GM21390 (cell line): ENCODE results near the gene MSH6.

Experiments used
- ATAC-seq: cut with Tn5 transposase; IDR thresholded peaks from one replicate; pipeline ENCODE4 v1.9.1; 2021; ENCODE audit not compliant: unreplicated experiment

The MSH6 gene, protein sequence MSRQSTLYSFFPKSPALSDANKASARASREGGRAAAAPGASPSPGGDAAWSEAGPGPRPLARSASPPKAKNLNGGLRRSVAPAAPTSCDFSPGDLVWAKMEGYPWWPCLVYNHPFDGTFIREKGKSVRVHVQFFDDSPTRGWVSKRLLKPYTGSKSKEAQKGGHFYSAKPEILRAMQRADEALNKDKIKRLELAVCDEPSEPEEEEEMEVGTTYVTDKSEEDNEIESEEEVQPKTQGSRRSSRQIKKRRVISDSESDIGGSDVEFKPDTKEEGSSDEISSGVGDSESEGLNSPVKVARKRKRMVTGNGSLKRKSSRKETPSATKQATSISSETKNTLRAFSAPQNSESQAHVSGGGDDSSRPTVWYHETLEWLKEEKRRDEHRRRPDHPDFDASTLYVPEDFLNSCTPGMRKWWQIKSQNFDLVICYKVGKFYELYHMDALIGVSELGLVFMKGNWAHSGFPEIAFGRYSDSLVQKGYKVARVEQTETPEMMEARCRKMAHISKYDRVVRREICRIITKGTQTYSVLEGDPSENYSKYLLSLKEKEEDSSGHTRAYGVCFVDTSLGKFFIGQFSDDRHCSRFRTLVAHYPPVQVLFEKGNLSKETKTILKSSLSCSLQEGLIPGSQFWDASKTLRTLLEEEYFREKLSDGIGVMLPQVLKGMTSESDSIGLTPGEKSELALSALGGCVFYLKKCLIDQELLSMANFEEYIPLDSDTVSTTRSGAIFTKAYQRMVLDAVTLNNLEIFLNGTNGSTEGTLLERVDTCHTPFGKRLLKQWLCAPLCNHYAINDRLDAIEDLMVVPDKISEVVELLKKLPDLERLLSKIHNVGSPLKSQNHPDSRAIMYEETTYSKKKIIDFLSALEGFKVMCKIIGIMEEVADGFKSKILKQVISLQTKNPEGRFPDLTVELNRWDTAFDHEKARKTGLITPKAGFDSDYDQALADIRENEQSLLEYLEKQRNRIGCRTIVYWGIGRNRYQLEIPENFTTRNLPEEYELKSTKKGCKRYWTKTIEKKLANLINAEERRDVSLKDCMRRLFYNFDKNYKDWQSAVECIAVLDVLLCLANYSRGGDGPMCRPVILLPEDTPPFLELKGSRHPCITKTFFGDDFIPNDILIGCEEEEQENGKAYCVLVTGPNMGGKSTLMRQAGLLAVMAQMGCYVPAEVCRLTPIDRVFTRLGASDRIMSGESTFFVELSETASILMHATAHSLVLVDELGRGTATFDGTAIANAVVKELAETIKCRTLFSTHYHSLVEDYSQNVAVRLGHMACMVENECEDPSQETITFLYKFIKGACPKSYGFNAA (N-terminal part only)

DNA sequence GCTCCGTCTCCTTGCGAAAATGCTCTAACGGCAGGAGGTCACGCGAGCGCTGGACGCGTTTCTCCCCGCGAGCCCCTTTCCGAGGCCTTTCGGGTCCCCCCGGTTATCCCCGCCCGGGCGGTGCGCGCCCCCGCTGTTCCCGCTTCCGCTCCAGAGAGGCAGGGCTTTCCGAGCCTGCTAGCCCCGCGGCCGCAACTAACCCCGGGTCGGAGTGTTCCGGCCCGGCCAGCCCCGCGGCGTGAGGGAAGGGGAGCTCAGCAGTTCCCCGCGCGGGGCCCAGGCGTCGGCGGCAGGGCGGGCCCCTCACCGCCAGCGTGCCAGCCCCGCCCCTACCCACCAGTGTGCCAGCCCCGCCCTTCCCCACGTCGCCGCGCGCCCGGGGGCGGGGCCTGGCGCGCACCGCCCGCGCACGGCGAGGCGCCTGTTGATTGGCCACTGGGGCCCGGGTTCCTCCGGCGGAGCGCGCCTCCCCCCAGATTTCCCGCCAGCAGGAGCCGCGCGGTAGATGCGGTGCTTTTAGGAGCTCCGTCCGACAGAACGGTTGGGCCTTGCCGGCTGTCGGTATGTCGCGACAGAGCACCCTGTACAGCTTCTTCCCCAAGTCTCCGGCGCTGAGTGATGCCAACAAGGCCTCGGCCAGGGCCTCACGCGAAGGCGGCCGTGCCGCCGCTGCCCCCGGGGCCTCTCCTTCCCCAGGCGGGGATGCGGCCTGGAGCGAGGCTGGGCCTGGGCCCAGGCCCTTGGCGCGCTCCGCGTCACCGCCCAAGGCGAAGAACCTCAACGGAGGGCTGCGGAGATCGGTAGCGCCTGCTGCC lies at the start of gene MSH6:
Gene MSH6, plus strand, starts transcription at position 475 of the 815 bp plus-strand sequence. Its CDS starts 89 bp downstream, at position 564.
- ATAC-seq: peak; percentile 82

DNA sequence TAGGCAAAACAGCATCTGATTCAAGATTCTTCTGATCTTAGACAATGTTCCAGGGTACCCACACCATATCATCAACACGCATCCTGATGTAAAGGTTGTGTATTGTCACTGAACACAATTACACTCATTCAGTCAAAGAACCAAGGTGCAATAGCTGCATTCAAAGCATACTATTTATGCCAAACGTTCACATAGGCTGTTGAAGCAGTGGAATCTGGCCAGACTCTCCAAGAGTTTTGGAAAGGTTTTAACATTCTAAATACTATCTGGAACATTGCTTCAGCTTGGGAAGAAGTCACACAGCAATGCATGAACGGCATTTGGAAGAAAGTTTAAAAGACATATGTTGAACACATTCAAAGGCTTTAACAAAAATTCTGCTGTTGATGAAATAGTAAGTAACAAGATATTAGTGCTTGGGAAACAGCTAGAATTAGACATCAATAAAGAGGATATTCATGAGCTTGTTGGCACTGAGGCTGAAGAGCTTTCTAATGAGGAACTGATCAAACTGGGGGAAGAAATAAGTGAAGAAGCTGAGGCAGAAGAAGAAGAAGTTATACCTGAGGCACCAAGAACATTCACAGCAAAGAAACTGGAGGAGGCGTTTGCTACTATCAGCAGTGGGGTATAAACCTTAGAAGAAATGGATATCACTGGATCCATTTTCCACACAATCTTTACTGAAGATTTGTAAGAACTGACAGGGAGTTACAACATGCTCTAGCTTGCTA lies 47.6 kb upstream of the MSH6 start:
- ATAC-seq: no peak

DNA sequence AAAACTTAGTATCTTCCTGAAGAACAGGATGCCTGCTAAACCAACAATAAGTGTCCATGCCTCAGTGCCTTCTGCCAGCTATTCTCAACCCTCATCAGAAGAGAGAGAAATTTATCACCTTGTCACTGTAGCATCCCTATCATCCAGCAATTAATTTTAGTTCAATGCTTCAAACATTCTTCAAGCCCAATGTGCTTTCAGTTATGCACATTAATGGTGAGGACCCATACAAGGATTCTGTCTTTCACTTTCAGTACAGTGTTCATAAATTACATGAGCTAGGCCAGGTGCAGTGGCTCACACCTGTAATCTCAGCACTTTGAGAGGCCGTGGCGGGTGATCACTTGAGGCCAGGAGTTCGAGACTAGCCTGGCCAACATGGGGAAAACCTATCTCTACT lies 47.0 kb upstream of the MSH6 start:
- peak; percentile 49 for ATAC-seq

DNA sequence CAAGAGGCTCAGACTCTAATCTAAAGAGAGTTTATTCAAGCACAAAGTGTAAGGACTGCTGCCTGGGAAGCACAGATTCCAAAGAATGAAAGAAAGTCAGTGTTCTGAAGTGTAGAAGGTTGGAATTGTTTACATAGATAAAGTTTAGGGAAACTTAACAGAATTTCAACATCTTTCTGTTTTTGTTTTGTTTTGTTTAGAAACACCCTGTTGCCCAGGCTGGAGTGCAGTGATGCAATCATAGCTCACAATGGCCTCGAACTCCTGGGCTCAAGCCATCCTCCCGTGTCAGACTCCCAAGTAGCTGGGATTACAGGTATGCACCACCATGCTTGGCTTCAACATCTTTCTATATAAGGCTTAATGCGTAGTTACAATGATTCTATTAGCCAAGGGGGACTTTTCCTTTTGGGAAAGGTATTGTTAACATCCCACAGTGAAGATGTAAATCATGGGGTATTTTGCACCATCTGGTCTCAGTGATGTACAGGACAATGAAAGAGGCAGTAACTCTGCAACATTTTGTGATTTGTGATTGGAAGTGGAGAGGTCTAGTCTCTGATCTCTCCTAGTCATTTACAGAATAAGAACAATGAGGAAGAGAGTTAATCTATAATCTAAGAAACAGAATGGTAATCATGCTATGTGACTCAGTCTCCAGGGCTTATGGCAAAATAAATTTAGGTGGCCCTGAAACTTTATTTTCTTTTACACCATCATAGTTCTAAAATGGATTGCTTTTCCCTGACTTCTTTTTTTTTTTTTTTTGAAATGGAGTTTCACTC lies 45.6 kb upstream of the MSH6 start:
- ATAC-seq: no peak

DNA sequence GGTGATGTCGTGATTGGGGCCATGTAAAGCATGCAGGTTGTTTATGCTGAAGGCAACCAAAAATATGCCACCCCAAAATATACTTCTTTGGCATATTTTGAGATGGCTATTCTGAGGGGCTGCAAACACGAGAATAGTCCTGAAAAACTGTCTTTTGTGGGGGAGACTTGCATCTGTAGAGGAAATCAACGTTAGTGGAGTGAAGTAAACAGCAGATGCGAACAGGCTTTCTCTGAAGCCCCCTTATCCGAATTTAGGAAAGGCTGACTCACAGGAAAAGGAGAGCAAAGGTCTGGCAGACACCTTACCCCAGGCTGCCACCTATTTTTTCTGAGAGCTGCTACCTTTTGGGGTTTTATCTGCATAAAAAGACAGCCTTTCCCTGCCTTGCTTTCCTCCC lies 44.6 kb upstream of the MSH6 start:
- no peak for ATAC-seq

DNA sequence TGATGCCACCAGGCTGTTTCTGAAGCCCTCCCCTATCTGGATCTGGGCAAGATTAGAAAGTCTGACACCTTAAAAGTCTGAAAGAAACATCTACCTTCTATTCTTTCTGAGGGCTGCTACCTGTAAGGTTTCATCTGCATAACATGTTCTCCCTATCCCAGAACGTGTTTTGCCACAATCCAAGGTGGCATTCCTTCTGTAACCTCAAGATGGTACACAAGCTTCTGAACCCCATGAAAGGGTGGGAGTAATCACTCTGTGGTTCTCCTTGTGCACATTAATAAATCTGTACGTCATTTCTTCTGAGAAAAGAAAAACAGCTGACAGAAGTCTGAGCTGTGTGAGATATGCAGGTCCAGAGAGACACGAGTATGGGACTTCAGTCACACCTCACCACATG lies 41.8 kb upstream of the MSH6 start:
- no peak for ATAC-seq

DNA sequence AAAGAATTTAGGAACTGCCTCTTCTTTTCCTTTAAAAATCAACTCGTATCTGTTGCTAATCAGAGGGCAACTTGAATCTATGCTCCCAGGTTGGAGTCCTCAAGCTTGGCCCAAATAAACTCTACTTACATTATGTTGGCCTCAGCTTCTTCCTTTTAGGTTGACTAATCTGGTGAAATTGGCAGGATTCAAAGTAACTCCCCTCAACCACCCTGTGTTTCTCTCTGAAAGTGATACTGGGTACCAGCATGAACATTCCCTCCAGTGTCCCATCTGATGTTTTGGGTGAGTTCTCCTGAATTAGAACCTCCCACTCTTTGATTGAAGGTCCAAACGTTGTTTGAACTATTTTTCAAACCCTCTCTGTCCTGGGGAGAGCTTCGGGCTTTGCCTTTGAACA lies 41.3 kb upstream of the MSH6 start:
- no peak for ATAC-seq

DNA sequence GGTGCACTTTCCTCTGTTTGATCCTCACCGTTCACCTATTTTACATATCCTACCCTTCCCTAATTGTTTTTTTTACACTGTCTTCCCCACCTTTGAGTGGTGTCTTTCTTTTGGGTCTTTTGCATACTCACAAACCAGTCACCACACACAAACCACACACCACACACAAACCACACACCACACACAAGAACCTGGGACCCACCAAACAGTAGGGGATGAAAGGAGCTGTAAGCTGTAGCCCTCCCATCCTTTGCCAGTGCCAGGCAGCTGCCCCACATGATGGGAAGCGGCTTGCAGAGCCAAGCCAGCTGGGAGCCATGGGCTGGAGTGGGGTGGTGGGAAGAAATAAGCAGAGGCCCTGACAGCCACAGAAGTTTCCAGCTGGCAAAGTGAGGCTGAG lies 38.9 kb upstream of the MSH6 start:
- ATAC-seq: no peak

DNA sequence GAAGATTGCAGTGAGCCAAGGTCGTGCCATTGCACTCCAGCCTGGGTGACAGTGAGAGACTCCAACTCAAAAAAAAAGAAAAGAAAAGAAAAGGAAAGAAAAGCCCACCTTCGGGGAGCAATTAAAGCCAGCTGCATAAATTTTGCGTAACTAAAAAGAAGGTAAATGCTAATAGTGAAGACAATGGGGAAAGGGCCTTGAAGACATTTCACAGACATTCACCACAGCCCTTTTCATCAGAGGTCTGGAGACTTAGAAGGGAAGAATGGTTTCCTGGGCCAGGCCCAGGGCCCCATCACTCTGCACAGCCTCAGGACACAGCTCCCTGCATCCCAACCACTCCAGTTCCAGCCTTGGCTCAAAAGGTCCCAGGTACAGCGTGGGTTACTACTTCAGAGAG lies 35.1 kb upstream of the MSH6 start:
- no peak for ATAC-seq

DNA sequence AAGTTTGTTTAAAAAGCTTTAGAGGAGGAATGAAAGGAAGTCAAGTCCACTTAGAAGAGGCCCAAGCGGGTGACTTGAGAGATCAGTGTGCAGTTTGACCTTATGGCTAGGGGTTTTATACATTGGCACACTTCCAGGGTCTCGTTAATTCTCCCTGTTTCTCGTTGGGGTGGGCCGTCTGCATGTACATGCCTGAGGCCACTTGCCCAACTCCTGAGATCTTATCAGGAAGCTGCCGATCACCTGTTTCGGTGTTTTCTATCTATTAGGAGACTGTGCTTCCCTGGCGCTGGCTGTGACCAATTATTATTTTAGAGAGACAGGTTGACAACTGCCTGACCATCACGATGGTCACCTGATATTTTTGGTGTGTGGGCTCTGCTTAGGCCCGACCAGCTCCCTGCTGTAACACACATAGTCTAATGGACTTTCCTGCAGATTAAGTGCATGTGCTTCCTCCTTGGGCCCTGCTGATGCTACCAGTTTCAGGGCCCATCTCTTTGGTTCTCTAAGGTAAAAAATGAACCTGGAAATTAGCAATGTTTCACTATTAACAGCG lies 31.0 kb upstream of the MSH6 start:
- ATAC-seq: no peak

DNA sequence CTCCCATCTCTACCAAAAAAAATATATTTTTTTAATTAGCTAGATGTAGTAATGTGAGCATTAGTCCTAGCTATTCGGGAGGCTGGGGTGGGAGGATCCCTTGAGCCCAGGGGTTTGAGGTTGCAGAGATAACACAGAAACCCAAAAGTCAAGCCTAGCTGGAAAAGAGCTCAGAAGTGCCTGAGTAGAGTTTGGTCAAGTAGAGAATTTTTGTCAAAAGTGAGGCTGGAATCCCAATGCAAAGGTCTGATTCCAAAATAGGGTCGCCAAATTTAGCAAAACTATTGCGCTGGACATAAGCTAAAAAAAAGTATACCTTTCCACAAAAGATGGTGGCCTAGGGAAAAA lies 15.5 kb upstream of the MSH6 start:
- no peak for ATAC-seq

DNA sequence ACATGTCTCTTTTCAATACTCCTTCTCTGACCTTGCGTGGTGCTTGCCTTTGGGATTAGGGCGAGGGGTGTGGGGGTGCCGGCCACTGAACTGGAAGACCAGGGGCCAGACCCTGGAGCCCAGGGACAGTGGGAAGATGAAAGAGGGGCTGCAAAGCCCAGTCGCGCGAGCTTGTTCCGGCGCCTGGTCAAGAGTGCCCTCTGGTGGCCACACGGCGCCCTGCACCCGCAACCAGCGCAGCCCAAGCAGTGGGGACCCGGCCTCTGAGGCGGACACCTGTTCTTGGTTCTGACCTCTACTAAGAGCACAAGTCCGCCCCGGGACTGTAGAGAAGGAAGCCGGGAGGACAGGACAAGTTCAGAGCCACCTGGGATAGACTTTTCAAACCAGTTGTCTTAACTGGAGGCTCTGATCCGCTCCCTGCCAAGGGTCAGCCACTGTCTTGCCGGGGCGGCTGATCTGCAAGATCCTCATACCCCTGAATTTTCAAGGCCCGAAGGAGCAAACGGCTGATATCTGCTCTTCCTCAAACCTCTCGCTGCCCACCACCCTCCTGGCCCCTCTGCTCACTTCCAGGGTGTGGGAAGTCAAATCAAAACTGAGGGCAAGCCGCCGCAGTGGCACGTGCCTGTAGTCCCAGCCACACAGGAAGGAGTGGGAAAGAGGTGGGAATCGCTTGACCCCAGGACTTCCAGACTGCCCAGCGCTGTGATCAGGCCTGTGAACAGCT lies 14.9 kb upstream of the MSH6 start:
- no peak for ATAC-seq

DNA sequence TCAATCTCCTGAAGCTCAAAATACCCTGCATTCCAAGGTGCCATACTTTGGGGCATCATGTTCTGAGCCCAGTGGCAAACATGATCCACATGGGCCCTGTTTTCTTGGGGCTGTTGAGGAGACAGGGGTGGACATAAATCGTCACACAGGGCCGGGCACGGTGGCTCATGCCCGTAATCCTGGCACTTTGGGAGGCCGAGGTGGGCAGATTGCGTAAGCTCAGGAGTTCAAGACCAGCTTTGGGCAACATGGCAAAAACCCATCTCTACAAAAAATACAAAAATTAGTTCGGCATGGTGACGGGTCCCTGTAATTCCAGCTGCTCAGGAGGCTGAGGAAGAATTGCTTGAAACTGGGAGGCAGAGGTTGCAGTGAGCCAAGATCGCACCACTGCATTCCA lies 13.6 kb upstream of the MSH6 start:
- ATAC-seq: no peak

DNA sequence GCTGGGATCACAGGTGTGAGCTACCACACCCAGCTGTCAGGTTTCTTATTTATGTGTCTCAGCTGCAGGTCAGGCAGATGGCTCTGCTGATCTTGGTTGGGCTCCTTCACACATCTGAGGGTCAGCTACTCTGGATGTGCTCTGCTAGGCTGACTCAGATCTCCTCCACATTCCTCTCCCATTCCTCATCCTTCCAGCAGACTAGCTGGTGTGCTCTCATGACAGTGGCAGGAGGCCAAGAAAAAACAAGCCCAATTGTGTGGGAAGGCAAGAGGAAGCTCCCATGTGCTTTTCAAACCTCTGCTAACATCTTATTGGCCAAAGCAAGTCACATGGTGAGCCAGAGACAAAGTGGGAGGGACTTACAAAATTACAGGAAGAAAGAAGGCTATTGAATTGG lies 11.7 kb upstream of the MSH6 start:
- no peak for ATAC-seq

DNA sequence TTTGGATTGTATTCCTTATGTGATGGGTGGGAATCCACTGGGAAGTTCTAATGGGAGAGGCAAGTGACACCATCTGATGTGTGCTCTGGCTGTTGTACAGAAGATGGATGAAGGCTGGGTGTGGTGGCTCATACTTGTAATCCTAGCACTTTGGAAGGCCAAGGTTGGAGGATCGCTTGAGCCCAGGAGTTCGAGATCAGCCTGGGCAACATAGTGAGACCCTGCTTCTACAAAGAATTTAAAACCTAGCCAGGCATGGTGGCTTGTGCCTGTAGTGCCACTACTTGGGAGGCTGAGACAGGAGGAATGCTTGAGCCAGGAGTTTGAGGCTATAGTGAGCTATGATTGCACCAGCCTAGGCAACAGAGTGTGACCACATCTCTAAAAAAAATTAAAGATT lies 10.6 kb upstream of the MSH6 start:
- no peak for ATAC-seq

DNA sequence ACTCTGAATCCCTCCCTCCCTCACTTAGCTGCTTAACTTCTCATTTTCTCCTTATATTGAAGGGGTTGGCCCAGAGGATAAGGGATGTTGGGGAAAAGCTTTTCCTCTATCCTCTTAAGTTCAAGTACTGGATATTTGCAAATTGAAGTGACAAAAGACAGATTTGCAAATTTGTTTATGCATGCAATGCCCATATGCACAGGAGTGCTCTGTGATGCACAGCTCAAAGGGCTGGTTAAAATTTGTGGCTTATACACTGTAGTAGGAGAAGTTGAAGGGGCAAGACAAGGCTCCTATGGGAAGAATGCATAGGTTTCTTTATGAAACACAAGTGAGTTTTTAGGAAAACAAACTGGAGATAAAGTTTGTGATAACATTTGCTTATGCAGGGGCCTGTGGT lies 8.4 kb upstream of the MSH6 start:
- no peak for ATAC-seq

DNA sequence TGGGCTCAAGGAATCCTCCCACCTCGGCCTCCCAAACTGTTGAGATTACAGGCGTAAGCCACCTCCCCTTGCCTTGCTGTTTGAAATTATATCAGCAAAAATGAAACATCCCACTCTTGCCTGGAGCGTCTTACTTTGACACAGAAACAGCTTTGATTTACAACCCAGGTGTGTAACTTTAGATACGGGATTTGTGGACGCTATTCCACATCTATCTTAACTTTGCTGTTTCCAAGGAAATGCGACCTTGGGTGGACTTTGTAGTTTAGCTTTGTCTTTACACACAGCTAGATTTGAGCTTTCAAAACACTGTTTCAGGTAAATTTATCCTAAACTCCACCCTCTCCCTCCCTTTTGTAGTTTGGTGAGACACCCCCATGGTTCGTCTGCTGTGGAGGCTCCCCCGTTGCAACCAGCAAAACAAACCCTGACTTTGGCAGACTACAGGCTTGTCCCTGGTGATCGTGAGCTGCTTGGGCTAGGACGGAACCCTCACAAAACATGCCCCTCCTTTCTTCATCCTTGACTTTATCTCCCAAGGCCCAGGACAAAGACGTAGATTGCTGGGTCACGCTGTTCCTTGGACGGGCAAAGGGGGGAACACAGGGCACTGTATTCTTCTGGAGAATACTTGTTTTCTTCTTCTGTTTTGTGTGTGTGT lies 5.5 kb upstream of the MSH6 start:
- no peak for ATAC-seq
